ELR (cell line): Measurements from ENCODE around the gene GHR.
A peak's percentile ranks its signal among the peaks of the same experiment; 100 is the strongest.

Experiments
- DNase-seq: peaks from one replicate; pipeline ENCODE4 v3.0.0-alpha.2; 2015; ENCODE audit warnings: low read depth

GHR gene

GRCh38 chr5:42423285-42424165 is at the start of gene GHR:
GHR (plus strand) TSS chr5:42423439; CDS start chr5:42565875, 142,436 bp downstream.
- peak; percentile 78 for DNase-seq

- DNase-seq = no peak
Measured at GRCh38 chr5:42374679-42375273, 48.5 kb upstream of the GHR start.

GRCh38 chr5:42377496-42377895 is 45.7 kb upstream of the GHR start:
- DNase-seq = no peak

GRCh38 chr5:42381973-42382372 is 41.3 kb upstream of the GHR start:
- no peak for DNase-seq

- no peak for DNase-seq
Measured at GRCh38 chr5:42387563-42387962, 35.7 kb upstream of the GHR start.

GRCh38 chr5:42390115-42390514 is 33.1 kb upstream of the GHR start:
- DNase-seq = no peak

- no peak for DNase-seq
Measured at GRCh38 chr5:42392917-42393316, 30.3 kb upstream of the GHR start.

GRCh38 chr5:42396111-42396510 is 27.1 kb upstream of the GHR start:
- DNase-seq = no peak

- DNase-seq = no peak
Measured at GRCh38 chr5:42397267-42397666, 26.0 kb upstream of the GHR start.

- DNase-seq = no peak
Measured at GRCh38 chr5:42399702-42400101, 23.5 kb upstream of the GHR start.

GRCh38 chr5:42400474-42400873 is 22.8 kb upstream of the GHR start:
- DNase-seq = no peak

- no peak for DNase-seq
Measured at GRCh38 chr5:42403236-42403635, 20.0 kb upstream of the GHR start.

- no peak for DNase-seq
Measured at GRCh38 chr5:42404366-42404765, 18.9 kb upstream of the GHR start.

- no peak for DNase-seq
Measured at GRCh38 chr5:42419294-42419693, 3.9 kb upstream of the GHR start.

GRCh38 chr5:42422656-42423280 is 471 bp upstream of the GHR start:
- DNase-seq = no peak

GRCh38 chr5:42426016-42426415 is 2.8 kb downstream of the GHR start:
- no peak for DNase-seq

- DNase-seq = no peak
Measured at GRCh38 chr5:42429694-42430093, 6.5 kb downstream of the GHR start.

GRCh38 chr5:42434047-42434724 is 10.9 kb downstream of the GHR start:
- no peak for DNase-seq

GRCh38 chr5:42436051-42436450 is 12.8 kb downstream of the GHR start:
- no peak for DNase-seq

- DNase-seq = no peak
Measured at GRCh38 chr5:42454216-42454995, 31.2 kb downstream of the GHR start.

- no peak for DNase-seq
Measured at GRCh38 chr5:42461033-42461432, 37.8 kb downstream of the GHR start.

- DNase-seq = no peak
Measured at GRCh38 chr5:42461507-42461906, 38.3 kb downstream of the GHR start.
